Coronary artery (tissue), 2 donors: ENCODE measurements around the gene EMX1.

Experiments used
- DNase-seq: peaks from one replicate; pipeline ENCODE4 v3.0.0-alpha.2; 2017; ENCODE audit warnings: low spot score
- H3K27ac ChIP-seq, 2 donors: fragments of 200-600 bp; sonication (generic); one replicate each; pipeline ENCODE4 v1.5.1; 2016 to 2019
- H3K4me3 ChIP-seq: fragments of 200-600 bp; sonication (generic); 2 replicates; pipeline ENCODE4 v1.5.1; 2016; ENCODE audit warnings: mild to moderate bottlenecking, moderate library complexity
- CTCF ChIP-seq: fragments of 200-600 bp; sonication (generic); IDR thresholded peaks from one replicate; pipeline ENCODE4 v1.5.1; 2019; ENCODE audit warnings: antibody characterized with exemption

The EMX1 gene

GRCh38 chr2:72954376-72955227 lies 37.3 kb downstream of the EMX1 start:
- Histone ChIP-seq H3K27ac (no peak overlapping the region), H3K4me3 (no peak overlapping the region)
- no peak for DNase-seq
- no peak for TF ChIP-seq CTCF

GRCh38 chr2:72955228-72956049 lies 38.1 kb downstream of the EMX1 start:
- no peak for DNase-seq

GRCh38 chr2:72956050-72956395 lies 38.7 kb downstream of the EMX1 start:
- no peak for DNase-seq
- Histone ChIP-seq H3K4me3 (no peak overlapping the region), H3K27ac (no peak overlapping the region)
- no peak for TF ChIP-seq CTCF

More at GRCh38 chr2:72955228-72956049, 38.1 kb downstream of the EMX1 start:
- H3K27ac ChIP-seq, result no peak overlapping the region
- no peak overlapping the region for H3K4me3 ChIP-seq
- TF ChIP-seq CTCF, result no peak

- no peak overlapping the region for H3K4me3 ChIP-seq
- no peak for TF ChIP-seq CTCF
- no peak for DNase-seq
- H3K27ac ChIP-seq, result no peak overlapping the region
Observed at GRCh38 chr2:72956936-72957335, 39.6 kb downstream of the EMX1 start.

GRCh38 chr2:72958542-72959385 lies 41.4 kb downstream of the EMX1 start:
- no peak for TF ChIP-seq CTCF
- no peak for DNase-seq
- Histone ChIP-seq H3K4me3 (no peak overlapping the region), H3K27ac (no peak overlapping the region)

- no peak for DNase-seq
- H3K27ac ChIP-seq, result no peak overlapping the region
- H3K4me3 ChIP-seq, result no peak overlapping the region
- TF ChIP-seq CTCF, result no peak
Observed at GRCh38 chr2:72959554-72959953, 42.2 kb downstream of the EMX1 start.
